ENCODE data around the gene SLC2A6. TPM values are rescaled to one million over a fixed set of nuclear protein-coding genes. Genes with fewer than 3 reads are reported as not detected.

SLC2A6 gene
- total and polyA plus RNA-seq, 10 of the 15 experiments (the other 5 are each of a cell fraction or from before 2014, with no cell fraction given) = 1.1 to 37.9 (median 18.3) TPM

DNA sequence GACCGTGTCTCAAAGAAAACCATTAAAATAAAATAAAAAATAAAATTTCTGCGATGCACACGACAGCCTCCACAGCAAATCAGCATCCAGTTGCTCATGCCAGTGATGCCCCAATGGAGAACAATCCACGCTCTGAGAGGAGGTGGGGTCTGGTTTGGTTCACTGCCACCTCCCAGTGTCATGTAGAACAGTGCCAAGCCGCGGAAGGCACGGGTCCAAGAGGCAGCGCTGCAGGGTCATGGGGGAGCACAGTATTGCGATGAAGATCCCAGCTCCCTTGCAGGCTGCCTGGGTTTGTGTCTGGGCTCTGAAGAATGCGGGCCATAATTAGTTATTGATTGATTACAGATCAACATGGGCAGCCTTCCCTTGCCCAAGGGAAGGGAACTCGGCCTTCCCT lies 25.2 kb downstream of the SLC2A6 start:
- Histone ChIP-seq H3K27ac (ENCODE audit: control insufficient read depth, insufficient read depth) (no peak overlapping the region), H3K4me1 (ENCODE audit: control insufficient read depth, insufficient read depth, low read length) (no peaks in the 10 kb centered on the region), H3K4me3 (no peak overlapping the region), H3K4me2 (ENCODE audit: control insufficient read depth, insufficient read depth) (no peak overlapping the region), H3K9ac (ENCODE audit: control insufficient read depth, insufficient read depth, low read length) (no peak overlapping the region), H3K79me2 (ENCODE audit: control insufficient read depth, insufficient read depth, low read length) (no peaks in the 10 kb centered on the region), H3K9me3 (replicated peaks; ENCODE audit: control insufficient read depth, insufficient read depth, low read length) (no peaks in the 10 kb centered on the region), H3K27me3 (replicated peaks in 1 of 2; ENCODE audit: control insufficient read depth in 2 of 2, insufficient read depth in 2 of 2, low read length in 1 of 2) (no peaks in the 10 kb centered on the region; a peak in 2 of 4 replicates), H2AFZ (ENCODE audit: control insufficient read depth, low read depth, low read length) (no peak overlapping the region), H4K20me1 (ENCODE audit: control insufficient read depth, insufficient read depth) (no peaks in the 10 kb centered on the region), H3K36me3 (ENCODE audit: control insufficient read depth in 2 of 2, insufficient read depth in 2 of 2, low read length in 1 of 2) (no peaks in the 10 kb centered on the region)
- WGBS (ENCODE audit: insufficient coverage, insufficient replicate concordance, low lambda C conversion rate, missing lambda C conversion rate) = 49% methylated on average over 11 of the region's 11 CpGs
- ChIA-PET POLR2A (no interaction called here), RAD21 (ENCODE audit: unreplicated experiment) (interaction anchor here (0.9 kb wide), 1 partner anchor 14 kb away, joined by 3 read pairs; no protein-coding TSS in a partner anchor), CTCF (interaction anchor here (1.8 kb wide), 1 partner anchor 33 kb away, joined by 5 read pairs; no protein-coding TSS in a partner anchor), SMC1A (ENCODE audit: uncharacterized antibody, unreplicated experiment) (interaction anchor here (0.6 kb wide), 1 partner anchor 556 kb away, joined by 3 read pairs; no protein-coding TSS in a partner anchor)
- ATAC-seq (no peak), FAIRE-seq (no peak), DNase-seq (ENCODE audit: low read depth, low spot score) (no peak)
- in situ Hi-C loops (cut with MboI) = no loop called here
- intact Hi-C loops (cut with micrococcal nuclease; ENCODE audit: unreplicated experiment) = no loop called here
- no TSS peak for BruUV-seq (replicated peaks)
- TF ChIP-seq, protein P1, sequence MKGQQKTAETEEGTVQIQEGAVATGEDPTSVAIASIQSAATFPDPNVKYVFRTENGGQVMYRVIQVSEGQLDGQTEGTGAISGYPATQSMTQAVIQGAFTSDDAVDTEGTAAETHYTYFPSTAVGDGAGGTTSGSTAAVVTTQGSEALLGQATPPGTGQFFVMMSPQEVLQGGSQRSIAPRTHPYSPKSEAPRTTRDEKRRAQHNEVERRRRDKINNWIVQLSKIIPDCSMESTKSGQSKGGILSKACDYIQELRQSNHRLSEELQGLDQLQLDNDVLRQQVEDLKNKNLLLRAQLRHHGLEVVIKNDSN (IDR thresholded peaks at IDR 0.05; ENCODE audit: borderline replicate concordance, extremely low read length, insufficient read depth, low read depth, low read length) = no peak
- TF ChIP-seq, protein P2, sequence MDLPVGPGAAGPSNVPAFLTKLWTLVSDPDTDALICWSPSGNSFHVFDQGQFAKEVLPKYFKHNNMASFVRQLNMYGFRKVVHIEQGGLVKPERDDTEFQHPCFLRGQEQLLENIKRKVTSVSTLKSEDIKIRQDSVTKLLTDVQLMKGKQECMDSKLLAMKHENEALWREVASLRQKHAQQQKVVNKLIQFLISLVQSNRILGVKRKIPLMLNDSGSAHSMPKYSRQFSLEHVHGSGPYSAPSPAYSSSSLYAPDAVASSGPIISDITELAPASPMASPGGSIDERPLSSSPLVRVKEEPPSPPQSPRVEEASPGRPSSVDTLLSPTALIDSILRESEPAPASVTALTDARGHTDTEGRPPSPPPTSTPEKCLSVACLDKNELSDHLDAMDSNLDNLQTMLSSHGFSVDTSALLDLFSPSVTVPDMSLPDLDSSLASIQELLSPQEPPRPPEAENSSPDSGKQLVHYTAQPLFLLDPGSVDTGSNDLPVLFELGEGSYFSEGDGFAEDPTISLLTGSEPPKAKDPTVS (IDR thresholded peaks at IDR 0.05; ENCODE audit: low read depth, low read length) = no peak
- TF ChIP-seq, protein P3, sequence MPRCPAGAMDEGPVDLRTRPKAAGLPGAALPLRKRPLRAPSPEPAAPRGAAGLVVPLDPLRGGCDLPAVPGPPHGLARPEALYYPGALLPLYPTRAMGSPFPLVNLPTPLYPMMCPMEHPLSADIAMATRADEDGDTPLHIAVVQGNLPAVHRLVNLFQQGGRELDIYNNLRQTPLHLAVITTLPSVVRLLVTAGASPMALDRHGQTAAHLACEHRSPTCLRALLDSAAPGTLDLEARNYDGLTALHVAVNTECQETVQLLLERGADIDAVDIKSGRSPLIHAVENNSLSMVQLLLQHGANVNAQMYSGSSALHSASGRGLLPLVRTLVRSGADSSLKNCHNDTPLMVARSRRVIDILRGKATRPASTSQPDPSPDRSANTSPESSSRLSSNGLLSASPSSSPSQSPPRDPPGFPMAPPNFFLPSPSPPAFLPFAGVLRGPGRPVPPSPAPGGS (IDR thresholded peaks at IDR 0.05; ENCODE audit: borderline replicate concordance, insufficient read depth, low read depth, low read length, poor library complexity, severe bottlenecking) = no peak
- TF ChIP-seq SMAD1 (IDR thresholded peaks at IDR 0.05; ENCODE audit: low read depth, partially characterized antibody) (no peak), ZNF622 (IDR thresholded peaks at IDR 0.05) (no peak), RAD51 (IDR thresholded peaks at IDR 0.05) (no peak), CHD1 (IDR thresholded peaks at IDR 0.05; ENCODE audit: low read depth, low read length) (no peak), GATAD2B (conservative IDR thresholded peaks at IDR 0.05; ENCODE audit: low read depth) (no peak), BCL11A (IDR thresholded peaks at IDR 0.05; ENCODE audit: low read depth, low read length) (no peak), BACH1 (IDR thresholded peaks at IDR 0.05; ENCODE audit: borderline replicate concordance) (no peak), CREM (IDR thresholded peaks at IDR 0.05; ENCODE audit: low read depth) (no peak), SIX5 (IDR thresholded peaks at IDR 0.05; ENCODE audit: low read depth, low read length, severe bottlenecking) (no peak)
- TF ChIP-seq, protein P4, sequence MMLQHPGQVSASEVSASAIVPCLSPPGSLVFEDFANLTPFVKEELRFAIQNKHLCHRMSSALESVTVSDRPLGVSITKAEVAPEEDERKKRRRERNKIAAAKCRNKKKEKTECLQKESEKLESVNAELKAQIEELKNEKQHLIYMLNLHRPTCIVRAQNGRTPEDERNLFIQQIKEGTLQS (IDR thresholded peaks at IDR 0.05; ENCODE audit: borderline replicate concordance, extremely low read depth, low read depth, low read length) = no peak
